ENCODE results near the gene NAALADL2. TPM values are rescaled to one million over a fixed set of nuclear protein-coding genes. Genes with fewer than 3 reads are reported as not detected.

The NAALADL2 gene
- total and polyA plus RNA-seq, 8 donors, result 0.76 to 15.4 (median 7.9) TPM

GRCh38 chr3:175476489-175476888 lies 617.4 kb downstream of the NAALADL2 start:
- DNase-seq (no peak), FAIRE-seq (no peak), ATAC-seq (no peak)
- Histone ChIP-seq H3K27ac (no peak overlapping the region), H3K4me3 (no peak overlapping the region), H3K9me3 (no peaks in the 10 kb centered on the region), H3K36me3 (no peaks in the 10 kb centered on the region), H3K27me3 (no peaks in the 10 kb centered on the region), H3K4me1 (no peaks in the 10 kb centered on the region)
- no peak for TF ChIP-seq CTCF (IDR thresholded peaks at IDR 0.05)
- 29 to 46% methylated on average over 2 of the region's 2 CpGs for WGBS, 2 donors
- intact Hi-C loops (cut with DNase I), result no loop called here

DNA sequence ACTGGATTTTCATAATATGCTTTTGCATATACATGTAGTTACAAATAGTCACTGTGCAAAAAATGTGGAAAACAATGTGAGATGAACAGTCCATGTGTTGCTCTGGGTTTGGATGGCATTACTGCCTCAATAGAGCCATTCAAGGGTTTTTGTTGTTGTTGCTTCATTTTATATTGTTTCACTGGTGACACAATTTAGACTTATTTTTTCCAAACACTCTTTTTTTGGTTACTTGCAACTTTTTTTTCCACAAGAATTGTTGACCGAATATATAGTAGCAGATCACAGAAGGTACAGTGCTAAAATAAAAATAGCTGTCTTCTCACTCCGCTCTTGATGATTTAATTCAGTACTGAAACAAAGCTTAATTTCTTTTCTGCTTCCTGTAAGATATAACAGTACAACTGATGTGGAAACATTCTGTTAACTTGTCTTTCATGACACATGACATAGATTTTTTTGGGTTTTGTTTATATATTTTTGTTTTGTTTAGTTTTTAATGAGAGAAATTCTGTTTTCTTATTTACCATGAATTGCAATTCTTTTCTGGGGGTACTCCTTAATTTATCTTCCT lies 618.6 kb downstream of the NAALADL2 start:
- H3K4me3 ChIP-seq, result no peak overlapping the region
- FAIRE-seq (no peak), DNase-seq (no peak), ATAC-seq (no peak)
- H3K36me3 ChIP-seq, result no peaks in the 10 kb centered on the region
- TF ChIP-seq CTCF (IDR thresholded peaks at IDR 0.05), result no peak
- intact Hi-C loops (cut with DNase I), result no loop called here
- no peak overlapping the region for H3K27ac ChIP-seq
- 81 to 90% methylated on average over 2 of the region's 2 CpGs for WGBS, 2 donors
- no peaks in the 10 kb centered on the region for H3K9me3 ChIP-seq
- no peaks in the 10 kb centered on the region for H3K27me3 ChIP-seq
- no peaks in the 10 kb centered on the region for H3K4me1 ChIP-seq

DNA sequence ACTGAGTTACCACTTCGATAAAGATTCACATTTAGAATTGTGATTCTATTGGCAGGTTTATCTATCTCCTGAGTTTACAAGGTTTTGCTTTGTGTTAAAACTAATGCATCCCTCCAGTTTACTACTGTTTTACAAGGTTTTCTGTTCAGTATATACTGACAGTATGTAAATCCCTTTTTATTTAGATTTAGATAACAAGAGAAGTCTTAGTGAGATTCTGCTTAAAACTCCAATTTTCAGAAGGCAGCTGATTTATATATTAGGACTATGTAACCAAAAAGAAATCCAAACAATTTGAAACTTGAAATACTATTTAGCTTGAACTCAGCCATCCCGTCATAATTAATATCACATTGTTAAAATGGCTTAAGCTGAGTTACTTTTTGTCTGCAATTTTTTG lies 619.2 kb downstream of the NAALADL2 start:
- Histone ChIP-seq H3K9me3 (no peaks in the 10 kb centered on the region), H3K36me3 (no peaks in the 10 kb centered on the region), H3K4me3 (no peak overlapping the region), H3K4me1 (no peaks in the 10 kb centered on the region), H3K27me3 (no peaks in the 10 kb centered on the region), H3K27ac (no peak overlapping the region)
- ATAC-seq (no peak), DNase-seq (no peak), FAIRE-seq (peak; percentile 32)
- WGBS, 2 donors, result 63 to 76% methylated on average over 2 of the region's 2 CpGs
- intact Hi-C loops (cut with DNase I), result no loop called here
- TF ChIP-seq CTCF (IDR thresholded peaks at IDR 0.05), result no peak

- no peak for ATAC-seq
- Histone ChIP-seq H3K4me3 (no peak overlapping the region), H3K36me3 (no peaks in the 10 kb centered on the region), H3K9me3 (no peaks in the 10 kb centered on the region), H3K27me3 (no peaks in the 10 kb centered on the region), H3K4me1 (no peaks in the 10 kb centered on the region), H3K27ac (no peak overlapping the region)
- WGBS, 2 donors, result 52 to 54% methylated on average over 2 of the region's 2 CpGs
- FAIRE-seq, result no peak
- intact Hi-C loops (cut with DNase I), result no loop called here
- TF ChIP-seq CTCF (IDR thresholded peaks at IDR 0.05), result no peak
- DNase-seq, result no peak
Observed at GRCh38 chr3:175479175-175479574, 620.0 kb downstream of the NAALADL2 start.

- intact Hi-C loops (cut with DNase I), result no loop called here
- ATAC-seq, result no peak
- no peaks in the 10 kb centered on the region for H3K36me3 ChIP-seq
- no peaks in the 10 kb centered on the region for H3K27me3 ChIP-seq
- no peak overlapping the region for H3K27ac ChIP-seq
- H3K9me3 ChIP-seq, result no peaks in the 10 kb centered on the region
- H3K4me1 ChIP-seq, result peaks cover 0 to 3% (median 0%) of the 10 kb centered on the region in 3 donors
- H3K4me3 ChIP-seq, result no peak overlapping the region
- DNase-seq, result no peak
- no peak for FAIRE-seq
- no peak for TF ChIP-seq CTCF (IDR thresholded peaks at IDR 0.05)
Observed at GRCh38 chr3:175479800-175480199, 620.7 kb downstream of the NAALADL2 start.
